Activated CD4-positive, CD25-positive, alpha-beta regulatory T cell treated with anti-CD3 and anti-CD28 coated beads, Interleukin-2, amount 50 U/mL, for 24 hours (primary cell): ENCODE data around the gene REEP6.
"Not testable (repeated sequence)": the region's sequence is repeated elsewhere in the genome, so short reads cannot be mapped to it uniquely, and the experiment has no call there.

Experiments
- ATAC-seq, 2 donors: fragments of 150-1000 bp; cut with Tn5 transposase; one replicate each; pipeline ENCODE4 v1.10.0; 2021; ENCODE audit warnings: mild to moderate bottlenecking in 1 of 2, moderate library complexity in 1 of 2

Gene REEP6

DNA sequence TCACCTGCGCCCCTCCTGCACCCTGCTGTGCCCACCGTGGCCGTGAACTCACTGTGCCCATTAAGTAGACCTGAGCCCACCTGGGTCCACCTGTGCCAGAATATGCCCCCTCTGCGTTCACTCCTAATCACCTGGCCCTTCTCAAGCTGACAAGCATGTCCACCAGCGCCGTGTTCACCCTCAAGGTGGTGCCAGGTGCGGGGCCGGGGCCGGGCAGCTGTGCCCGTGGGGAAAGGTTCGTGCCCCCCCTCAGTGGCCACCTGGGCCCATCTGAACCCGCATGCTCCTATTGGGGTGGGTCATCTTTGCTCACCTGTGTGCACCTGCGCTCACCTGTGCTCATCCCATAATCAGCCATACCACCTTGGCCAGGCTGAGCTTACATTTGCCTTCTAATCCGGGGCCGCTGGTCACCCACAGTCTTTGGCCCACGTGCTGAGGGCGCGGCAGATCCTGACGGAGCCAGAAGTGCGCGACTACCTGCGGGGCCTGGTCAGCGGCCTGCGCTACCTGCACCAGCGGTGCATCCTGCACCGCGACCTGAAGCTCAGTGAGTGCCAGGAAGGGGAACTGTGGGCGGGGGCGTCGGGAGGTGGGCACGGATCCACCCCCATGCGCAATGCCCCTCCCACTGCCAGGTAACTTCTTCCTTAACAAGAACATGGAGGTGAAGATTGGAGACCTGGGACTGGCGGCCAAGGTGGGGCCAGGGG is 35.2 kb downstream of the REEP6 start:
- ATAC-seq: no peak

DNA sequence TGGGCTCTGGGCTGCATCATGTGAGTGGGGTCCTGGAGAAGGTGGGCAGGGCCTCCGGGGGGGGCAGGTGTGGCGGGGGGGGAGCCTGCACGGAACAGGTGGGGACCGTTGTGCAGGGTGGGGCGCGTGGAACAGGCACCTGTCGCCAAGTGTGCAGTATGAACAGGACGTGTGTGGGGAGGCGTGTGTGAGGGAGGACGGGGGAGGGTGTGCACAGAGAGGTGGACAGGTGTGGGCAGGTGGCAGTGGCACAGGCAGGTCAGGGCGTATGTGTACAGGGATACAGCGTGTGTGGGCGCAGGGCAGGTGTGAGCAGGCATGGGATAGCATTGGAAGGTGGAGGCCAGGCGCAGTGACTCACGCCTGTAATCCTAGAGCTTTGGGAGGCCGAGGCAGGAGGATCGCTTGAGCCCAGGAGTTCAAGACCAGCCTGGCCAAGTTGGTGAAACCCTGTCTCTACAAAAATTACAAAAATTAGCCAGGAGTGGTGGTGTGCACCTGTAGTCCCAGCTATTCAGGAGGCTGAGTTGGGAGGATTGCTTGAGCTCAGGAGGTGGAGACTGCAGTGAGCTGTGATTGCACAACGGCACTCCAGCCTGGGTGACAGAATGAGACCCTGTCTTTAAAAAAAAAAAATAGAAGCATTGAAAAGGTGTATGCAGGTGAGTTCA is 36.1 kb downstream of the REEP6 start:
- ATAC-seq: no peak

DNA sequence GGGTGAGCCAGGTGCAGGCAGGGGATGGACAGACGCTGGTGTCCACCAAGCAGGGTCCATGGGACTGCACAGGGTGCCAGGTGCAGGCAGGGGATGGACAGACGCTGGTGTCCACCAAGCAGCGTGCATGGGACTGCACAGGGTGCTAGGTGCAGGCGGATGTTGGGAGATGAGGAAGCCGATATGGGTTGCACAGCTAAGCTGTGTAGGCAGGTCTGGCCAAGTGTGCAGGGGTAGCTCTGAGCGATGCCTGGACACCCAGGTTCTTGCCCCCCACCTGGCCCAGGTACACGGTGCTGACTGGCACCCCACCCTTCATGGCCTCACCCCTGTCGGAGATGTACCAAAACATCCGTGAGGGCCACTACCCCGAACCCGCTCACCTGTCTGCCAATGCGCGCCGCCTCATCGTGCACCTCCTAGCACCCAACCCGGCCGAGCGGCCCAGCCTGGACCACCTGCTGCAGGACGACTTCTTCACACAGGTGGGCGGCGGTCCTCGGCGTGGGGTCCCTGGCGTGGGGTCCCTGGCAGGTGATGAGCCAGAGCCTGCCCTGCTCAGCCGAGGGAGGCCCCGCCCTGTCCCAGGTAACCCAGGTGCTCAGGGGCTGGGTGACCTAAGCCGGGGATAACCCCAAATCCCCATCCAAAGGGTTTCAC is 36.8 kb downstream of the REEP6 start:
- ATAC-seq: no peak

DNA sequence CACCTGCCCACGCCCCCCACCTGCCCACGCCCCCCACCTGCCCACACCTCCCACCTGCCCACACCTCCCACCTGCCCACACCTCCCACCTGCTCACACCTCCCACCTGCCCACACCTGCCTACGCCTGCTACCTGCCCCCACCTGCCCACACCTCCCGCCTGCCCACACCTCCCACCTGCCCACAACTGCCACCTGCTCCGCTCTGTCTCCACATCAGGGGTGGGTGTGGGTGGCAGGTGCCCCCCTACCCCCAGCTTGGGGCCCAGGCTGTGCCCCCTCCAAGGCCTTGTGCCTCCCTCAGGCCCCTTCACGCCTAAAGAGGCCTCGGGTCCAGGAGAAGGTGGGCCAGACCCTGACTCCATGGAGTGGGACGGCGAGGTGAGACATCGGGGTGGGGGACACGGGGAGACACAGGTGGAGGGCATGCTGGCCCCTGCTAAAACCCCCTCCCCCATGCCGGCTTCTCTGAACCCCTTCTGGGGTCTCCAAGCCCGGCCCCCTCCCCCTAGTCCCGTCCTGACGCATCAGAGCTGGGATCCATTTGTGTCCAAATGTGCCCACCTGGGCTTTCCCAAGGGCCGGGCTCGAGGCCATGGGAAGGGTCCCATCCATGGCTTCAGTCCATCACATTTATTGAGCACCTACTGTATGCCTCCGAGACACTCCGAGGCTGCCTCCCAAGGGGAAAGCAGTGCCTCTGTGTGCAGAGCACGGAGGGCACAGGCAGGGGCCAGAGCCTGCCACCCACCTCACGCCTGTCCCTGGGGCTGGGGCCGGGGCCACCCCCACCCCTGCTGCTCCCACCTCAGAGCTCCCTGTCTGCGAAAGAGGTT is 37.8 kb downstream of the REEP6 start:
- ATAC-seq: no peak

DNA sequence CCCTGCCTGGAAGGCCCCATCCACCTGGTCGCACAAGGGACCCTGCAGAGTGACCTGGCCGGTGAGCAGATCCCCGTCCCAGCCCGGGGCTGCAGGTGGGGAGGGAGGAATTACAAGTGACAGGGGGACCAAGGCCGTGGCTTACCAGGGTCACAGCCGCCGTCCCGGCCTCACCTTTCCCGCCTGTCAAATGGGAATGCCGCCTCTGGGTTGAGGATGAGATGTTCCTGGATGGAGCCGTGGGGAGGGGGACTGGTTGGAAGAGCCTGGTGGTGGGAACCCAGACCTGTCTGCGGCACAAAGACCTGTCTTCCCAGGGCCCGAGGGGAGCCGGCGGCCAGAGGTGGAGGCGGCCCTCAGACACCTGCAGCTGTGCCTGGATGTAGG is 38.4 kb downstream of the REEP6 start:
- no peak for ATAC-seq

DNA sequence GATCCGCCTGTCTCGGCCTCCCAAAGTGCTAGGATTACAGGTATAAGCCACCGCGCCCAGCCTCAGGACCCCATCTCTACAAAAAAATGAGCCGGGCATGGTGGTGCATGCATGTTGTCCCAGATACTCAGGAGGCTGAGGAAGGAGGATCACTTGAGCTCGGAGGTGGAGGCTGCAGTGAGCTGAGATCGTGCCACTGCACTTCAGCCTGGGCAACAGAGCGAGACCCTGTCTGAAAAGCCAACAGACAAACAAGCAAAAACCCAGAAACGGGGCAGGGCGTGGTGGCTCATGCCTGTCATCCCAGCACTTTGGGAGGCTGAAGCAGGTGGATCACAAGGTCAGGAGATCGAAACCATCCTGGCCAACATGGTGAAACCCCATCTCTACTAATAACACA is 39.9 kb downstream of the REEP6 start:
- ATAC-seq: not testable (repeated sequence)

DNA sequence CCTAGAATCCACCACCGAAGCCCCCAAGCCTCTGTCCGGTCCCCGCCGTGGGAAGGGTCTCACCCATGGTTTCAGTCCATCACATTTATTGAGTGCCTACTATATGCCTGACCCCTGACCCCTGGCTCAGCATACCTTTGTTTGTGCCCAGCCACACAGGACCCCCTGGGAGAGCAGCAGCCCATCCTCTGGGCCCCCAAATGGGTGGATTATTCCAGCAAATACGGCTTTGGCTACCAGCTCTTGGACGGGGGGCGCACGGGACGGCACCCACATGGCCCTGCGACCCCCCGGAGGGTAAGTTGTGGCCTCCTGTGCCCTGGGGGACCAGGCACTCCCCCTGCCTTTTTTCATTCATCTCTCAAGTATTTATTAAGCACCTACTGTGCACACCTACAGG is 40.6 kb downstream of the REEP6 start:
- no peak for ATAC-seq

DNA sequence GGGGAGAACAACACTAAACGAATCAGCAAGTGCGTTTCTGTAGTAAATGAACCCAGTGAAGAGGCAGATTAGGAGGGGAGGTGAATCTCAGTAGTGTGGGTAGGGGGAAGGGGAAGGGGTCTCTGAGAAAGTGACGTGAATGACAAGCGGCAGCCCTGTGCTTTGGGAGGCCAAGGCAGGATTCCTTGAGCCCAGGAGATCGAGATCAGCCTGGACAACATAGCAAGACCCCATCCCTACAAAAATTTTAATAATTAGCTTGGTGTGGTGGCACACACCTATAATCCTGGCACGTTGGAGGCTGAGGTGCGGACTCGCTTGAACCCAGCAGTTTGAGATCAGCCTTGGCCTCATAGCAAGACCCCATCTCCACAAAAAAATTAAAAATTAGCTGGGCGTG is 41.0 kb downstream of the REEP6 start:
- no peak for ATAC-seq

DNA sequence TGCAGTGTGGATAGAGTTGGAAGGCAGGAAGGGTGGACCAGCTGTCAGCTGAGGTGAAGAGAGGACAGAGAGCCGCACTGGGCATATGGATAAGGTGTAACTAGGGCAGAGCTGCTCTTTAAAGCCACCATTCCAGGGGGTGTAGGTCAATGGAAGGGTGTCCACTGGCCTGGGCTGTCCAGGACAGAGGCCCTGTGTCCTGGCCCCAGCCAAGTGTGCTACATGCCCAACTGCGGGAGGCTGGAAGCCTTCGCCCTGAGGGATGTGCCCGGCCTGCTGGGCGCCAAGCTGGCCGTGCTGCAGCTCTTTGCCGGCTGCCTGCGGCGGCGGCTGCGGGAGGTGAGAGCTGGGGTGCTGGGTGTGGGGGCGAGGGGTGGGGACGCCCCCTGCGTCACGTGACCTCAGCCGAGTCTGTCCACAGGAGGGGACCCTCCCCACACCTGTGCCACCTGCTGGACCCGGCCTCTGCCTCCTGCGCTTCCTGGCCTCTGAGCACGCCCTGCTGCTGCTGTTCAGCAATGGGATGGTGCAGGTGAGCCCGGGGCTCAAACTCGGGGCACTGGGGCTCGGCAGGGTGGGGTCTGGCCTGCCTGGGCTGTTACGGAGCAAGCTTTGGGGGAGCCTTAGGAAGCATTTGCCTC is 42.6 kb downstream of the REEP6 start:
- ATAC-seq: no peak

DNA sequence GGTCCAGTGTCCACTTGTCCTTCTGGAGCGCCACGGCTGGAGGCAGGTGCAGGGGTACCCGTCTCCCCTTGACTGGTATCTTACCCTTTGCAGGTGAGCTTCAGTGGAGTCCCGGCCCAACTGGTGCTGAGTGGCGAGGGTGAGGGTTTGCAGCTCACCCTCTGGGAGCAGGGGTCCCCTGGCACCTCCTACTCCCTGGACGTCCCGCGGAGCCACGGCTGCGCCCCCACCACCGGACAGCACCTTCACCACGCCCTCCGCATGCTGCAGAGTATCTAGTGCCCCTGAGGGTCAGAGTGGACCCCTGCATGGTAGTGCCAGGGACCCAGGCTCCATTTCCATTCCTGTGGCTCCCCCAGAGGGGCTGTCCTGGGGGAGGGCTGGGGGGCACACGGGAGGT is 44.0 kb downstream of the REEP6 start:
- no peak for ATAC-seq

DNA sequence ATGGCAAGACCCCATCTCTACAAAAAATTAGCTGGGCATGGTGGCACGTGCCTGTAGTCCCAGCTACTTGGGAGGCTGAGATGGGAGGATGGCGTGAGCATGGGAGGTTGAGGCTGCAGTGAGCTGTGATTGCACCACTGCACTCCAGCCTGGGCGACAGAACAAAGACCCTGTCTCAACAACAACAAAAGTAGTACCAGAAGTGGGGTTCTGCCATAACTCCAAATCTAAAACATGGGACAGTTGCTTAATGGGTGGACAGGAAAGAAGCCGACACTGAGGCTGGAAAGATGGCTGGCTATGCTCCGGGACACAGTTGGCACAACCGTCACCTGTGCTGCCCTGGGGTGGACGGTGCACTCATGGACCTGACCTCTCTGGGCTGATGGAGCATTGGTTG is 44.7 kb downstream of the REEP6 start:
- not testable (repeated sequence) for ATAC-seq

DNA sequence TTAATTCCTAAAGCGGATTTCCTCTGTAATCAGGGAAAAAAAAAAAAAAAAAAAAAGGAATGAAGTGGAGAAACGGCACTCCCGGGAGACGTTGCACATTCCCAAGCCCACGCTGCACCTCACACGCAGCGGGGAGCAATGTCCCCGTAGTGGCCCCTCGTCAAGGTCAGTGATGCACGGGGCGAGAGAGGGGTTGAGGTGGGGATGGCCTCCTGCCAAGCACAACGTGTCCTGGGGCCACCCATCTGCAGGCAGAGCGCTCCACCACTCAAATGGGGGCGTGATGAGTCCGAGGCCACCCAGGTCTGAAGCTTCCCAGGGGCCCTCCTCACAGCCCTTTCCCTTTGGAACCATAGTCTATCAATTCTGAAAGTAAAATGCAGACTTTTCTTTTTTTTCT is 48.0 kb downstream of the REEP6 start:
- ATAC-seq: no peak

DNA sequence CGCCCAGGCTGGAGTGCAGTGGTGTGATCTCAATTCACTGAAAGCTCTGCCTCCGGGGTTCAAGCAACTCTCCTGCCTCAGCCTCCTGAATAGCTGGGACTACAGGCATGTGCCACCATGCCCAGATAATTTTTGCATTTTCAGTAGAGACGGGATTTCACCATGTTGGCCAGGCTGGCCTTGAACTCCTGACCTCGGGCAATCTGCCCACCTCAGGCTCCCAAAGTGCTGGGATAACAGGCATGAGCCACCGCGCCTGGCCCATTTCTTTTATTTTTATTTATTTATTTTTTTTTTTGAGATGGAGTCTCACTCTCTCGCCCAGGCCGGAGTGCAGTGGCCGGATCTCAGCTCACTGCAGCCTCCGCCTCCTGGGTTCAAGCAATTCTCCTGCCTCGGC is 48.8 kb downstream of the REEP6 start:
- not testable (repeated sequence) for ATAC-seq

DNA sequence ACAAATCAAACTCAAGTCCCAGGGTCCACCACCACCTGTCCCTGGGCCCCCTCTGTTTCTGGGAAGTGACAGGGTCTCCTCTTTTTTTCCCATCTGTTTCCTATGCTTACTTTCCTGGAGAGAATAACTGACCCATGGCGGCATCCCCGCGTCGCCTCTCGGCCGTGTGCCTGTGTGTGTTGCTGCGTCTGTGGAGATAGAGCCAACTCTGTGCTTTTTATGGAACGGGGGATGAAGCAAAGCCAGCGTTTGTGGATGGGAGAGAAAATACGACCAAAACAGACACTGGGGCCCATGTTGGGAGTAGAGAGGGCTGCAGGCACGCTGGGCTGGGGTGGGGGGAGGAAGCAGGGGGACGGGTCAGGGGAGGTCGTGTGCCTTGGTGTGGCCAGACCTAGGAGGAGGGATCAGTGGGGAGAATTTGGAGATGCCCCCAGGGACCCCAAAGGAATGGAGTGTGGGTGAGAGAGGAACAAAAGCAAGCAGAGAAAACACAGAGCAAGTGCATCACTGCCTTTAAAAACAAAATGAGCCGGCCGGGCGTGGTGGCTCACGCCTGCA is 49.5 kb downstream of the REEP6 start:
- ATAC-seq: no peak
